Kidney epithelial cell (primary cell): Measurements from ENCODE around the gene PPARG. TPM values are rescaled to one million over a fixed set of nuclear protein-coding genes. Genes with fewer than 3 reads are reported as not detected.
A peak's percentile ranks its signal among the peaks of the same experiment; 100 is the strongest.

Source experiments
- DNase-seq: peaks from one replicate; pipeline ENCODE4 v3.0.0-alpha.2; 2010; ENCODE audit warnings: low read depth
- H3K27me3 ChIP-seq: 2 replicates; pipeline ENCODE4 v1.6.0; 2011; ENCODE audit warnings: low read length; ENCODE audit not compliant: control insufficient read depth, insufficient read depth
- H3K36me3 ChIP-seq: 2 replicates; pipeline ENCODE4 v1.5.1; 2011; ENCODE audit warnings: low read length; ENCODE audit not compliant: control insufficient read depth, insufficient read depth
- H3K4me3 ChIP-seq: 2 replicates; pipeline ENCODE4 v1.5.1; 2011; ENCODE audit warnings: low read depth, mild to moderate bottlenecking, control low read depth, low read length
- CTCF ChIP-seq: IDR thresholded peaks from 2 replicates; pipeline ENCODE4 v1.5.1; 2011; ENCODE audit warnings: mild to moderate bottlenecking, moderate library complexity, low read length, control low read depth, inconsistent platforms; ENCODE audit not compliant: insufficient read depth, poor library complexity, severe bottlenecking
- total RNA-seq: library from RNA; depleted of rRNA; stranded (reverse); fragments of >200 nt; gene quantifications from 2 replicates; pipeline ENCODE4 v1.2.3, GENCODE V29; 2015

The PPARG gene
- total RNA-seq, 1 donor from 2014 or later: 14.7 TPM

GRCh38 chr3:12483872-12484197, 195.0 kb downstream of the PPARG start:
- H3K4me3 ChIP-seq: peak overlapping the region; percentile 65
- H3K36me3 ChIP-seq: no peaks in the 10 kb centered on the region
- no peaks in the 10 kb centered on the region for H3K27me3 ChIP-seq
- DNase-seq: no peak
- no peak for TF ChIP-seq CTCF

Other genes starting within 250 kb of the PPARG start
- 1.1 and 2.8 TPM in 2 replicates for gene TIMP4, start 130.2 kb upstream of the PPARG start, total RNA-seq
- 8.4 and 11.4 TPM in 2 replicates for gene TSEN2, start 195.4 kb downstream of the PPARG start, total RNA-seq